ENCODE results near the gene SLC39A7.

The SLC39A7 gene

DNA sequence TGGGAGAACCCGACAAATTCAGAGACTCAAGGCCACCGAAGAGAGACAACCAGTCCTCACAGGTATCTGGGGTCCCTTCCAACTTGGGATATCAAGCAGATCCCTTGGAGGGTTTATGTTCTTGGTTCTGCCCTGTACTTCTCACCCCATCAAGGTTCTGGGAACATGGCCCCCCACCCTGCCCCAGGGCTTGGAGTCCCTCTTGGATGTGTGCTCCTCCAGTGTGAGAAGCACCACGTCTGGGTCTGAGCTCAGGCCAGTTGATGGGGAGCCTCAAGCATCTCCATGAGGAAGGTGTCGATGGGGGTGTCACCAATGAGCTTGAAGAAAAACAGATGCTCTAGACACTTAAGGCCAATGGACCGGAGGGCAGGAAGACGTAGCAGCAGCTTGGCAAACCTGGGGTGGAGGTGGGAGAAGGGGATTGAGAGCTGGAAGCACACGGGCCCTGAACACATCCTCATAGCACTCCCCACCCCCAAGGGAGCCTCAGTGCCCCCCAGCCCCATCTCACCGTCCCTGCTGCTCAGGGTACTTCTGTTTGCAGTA is 6.2 kb upstream of the SLC39A7 start:
- H3K27ac ChIP-seq (ENCODE audit: low read length): no peak overlapping the region
- no peak for ATAC-seq (ENCODE audit: insufficient read depth, low read depth)

DNA sequence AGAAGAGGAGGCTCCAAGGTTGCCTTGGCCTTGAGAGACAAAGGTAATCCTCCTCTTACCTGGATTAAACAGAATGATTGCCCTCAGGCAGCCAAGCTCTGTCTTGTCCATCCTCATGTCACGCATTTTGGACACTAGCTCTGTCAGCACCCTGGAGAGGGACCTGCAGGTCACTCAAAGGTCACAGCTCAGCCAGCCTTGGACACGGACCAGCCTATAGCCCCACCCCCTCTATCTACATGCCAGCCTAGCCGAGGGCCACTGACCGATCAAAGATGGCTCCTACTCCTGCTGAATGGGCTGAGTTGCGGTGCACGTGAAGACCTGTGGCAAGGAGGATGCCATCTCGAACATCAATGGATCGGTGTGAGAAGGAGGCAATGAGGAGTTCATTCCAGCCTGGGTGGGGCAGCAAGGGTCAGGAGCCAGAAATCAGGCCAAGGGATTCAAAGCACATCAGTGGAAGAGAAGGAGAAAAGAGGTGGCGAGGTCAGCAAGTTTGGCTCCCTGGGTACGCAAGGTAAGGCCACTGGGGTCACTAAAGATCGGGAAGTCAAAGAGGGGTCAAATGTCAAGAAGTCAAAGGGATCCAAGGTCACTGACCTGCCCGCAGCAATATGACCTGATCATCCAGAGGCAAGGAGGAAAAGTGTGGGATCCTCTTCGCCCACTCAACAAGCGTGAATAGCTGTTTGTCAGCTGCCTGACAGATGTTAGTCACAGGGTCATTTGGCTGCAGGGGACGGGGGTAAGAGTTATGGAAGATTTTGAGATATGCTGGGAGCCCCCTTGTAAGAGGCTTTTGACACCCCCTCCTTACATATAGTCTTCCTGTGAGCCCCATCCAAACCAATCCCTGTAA is 5.1 kb upstream of the SLC39A7 start:
- H3K4me3 ChIP-seq (ENCODE audit: low read depth in 1 of 2, low read length in 2 of 2): no peak overlapping the region
- no peak for ATAC-seq (ENCODE audit: insufficient read depth, low read depth)
- H3K9ac ChIP-seq (ENCODE audit: low read depth, low read length): no peak overlapping the region
- peaks cover 22% of the 10 kb centered on the region for H3K4me1 ChIP-seq (ENCODE audit: insufficient read depth, low read length)
- TF ChIP-seq, protein P1, sequence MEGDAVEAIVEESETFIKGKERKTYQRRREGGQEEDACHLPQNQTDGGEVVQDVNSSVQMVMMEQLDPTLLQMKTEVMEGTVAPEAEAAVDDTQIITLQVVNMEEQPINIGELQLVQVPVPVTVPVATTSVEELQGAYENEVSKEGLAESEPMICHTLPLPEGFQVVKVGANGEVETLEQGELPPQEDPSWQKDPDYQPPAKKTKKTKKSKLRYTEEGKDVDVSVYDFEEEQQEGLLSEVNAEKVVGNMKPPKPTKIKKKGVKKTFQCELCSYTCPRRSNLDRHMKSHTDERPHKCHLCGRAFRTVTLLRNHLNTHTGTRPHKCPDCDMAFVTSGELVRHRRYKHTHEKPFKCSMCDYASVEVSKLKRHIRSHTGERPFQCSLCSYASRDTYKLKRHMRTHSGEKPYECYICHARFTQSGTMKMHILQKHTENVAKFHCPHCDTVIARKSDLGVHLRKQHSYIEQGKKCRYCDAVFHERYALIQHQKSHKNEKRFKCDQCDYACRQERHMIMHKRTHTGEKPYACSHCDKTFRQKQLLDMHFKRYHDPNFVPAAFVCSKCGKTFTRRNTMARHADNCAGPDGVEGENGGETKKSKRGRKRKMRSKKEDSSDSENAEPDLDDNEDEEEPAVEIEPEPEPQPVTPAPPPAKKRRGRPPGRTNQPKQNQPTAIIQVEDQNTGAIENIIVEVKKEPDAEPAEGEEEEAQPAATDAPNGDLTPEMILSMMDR (IDR thresholded peaks at IDR 0.05; ENCODE audit: borderline replicate concordance, extremely low read depth, low read length, poor library complexity, severe bottlenecking): no peak
- no peak for TF ChIP-seq EZH2 (IDR thresholded peaks at IDR 0.05; ENCODE audit: borderline replicate concordance, low read depth, low read length, severe bottlenecking)
- no peak overlapping the region for H2AFZ ChIP-seq (ENCODE audit: low read depth, low read length)
- H3K36me3 ChIP-seq (ENCODE audit: insufficient read depth, low read length): peaks cover 47% of the 10 kb centered on the region
- no peak for DNase-seq
- H3K27ac ChIP-seq (ENCODE audit: low read length): no peak overlapping the region
- peaks cover 34% of the 10 kb centered on the region for H3K79me2 ChIP-seq (ENCODE audit: insufficient read depth, low read length)
- no peaks in the 10 kb centered on the region for H3K9me3 ChIP-seq (ENCODE audit: insufficient read depth, low read length, severe bottlenecking)
- H3K27me3 ChIP-seq (ENCODE audit: insufficient read depth, low read length, poor library complexity): no peaks in the 10 kb centered on the region
- H3K4me2 ChIP-seq (ENCODE audit: insufficient read depth, low read length): no peak overlapping the region
- H4K20me1 ChIP-seq (ENCODE audit: insufficient read depth, low read length): peaks cover 41% of the 10 kb centered on the region

More for the DNA sequence above, 6.2 kb upstream of the SLC39A7 start:
- Histone ChIP-seq H3K79me2 (ENCODE audit: insufficient read depth, low read length) (peaks cover 25% of the 10 kb centered on the region), H4K20me1 (ENCODE audit: insufficient read depth, low read length) (peaks cover 38% of the 10 kb centered on the region), H3K4me2 (ENCODE audit: insufficient read depth, low read length) (no peak overlapping the region), H2AFZ (ENCODE audit: low read depth, low read length) (no peak overlapping the region), H3K27me3 (ENCODE audit: insufficient read depth, low read length, poor library complexity) (no peaks in the 10 kb centered on the region), H3K9ac (ENCODE audit: low read depth, low read length) (no peak overlapping the region), H3K4me3 (ENCODE audit: low read depth in 1 of 2, low read length in 2 of 2) (no peak overlapping the region), H3K36me3 (ENCODE audit: insufficient read depth, low read length) (peaks cover 47% of the 10 kb centered on the region), H3K9me3 (ENCODE audit: insufficient read depth, low read length, severe bottlenecking) (no peaks in the 10 kb centered on the region), H3K4me1 (ENCODE audit: insufficient read depth, low read length) (peaks cover 20% of the 10 kb centered on the region)
- no peak for DNase-seq
- TF ChIP-seq EZH2 (IDR thresholded peaks at IDR 0.05; ENCODE audit: borderline replicate concordance, low read depth, low read length, severe bottlenecking): no peak
- TF ChIP-seq, protein P1 (IDR thresholded peaks at IDR 0.05; ENCODE audit: borderline replicate concordance, extremely low read depth, low read length, poor library complexity, severe bottlenecking): no peak

DNA sequence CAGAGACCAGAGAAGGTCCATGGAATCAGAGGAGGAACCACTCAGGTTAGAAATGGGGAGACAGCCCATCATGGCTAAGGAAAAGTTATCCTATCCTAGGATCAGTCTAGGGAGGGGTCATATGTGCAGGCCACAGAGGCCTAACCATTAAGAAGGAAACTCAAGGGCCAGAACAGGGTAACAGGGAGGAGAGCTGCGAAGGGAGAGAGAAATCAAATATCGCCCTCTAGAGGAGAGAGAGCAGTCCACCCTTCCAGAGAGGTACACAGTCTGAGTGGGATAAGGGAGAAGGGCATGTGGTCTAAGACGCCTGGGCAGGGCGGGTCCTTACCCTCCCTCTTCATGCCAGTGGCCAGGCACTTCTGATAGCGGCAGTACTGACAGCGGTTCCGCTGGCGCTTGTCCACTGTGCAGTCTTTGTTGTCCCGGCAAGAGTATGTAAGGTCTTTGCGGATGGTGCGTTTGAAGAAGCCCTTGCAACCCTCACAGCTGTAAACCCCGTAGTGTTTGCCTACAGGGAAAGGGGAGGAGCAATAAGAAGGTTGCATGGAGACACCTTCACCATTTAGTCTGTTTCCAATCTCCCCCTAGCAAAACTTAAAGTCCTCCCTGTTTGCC is 3.1 kb upstream of the SLC39A7 start:
- peaks cover 38% of the 10 kb centered on the region for H3K4me1 ChIP-seq (ENCODE audit: insufficient read depth, low read length)
- H3K9me3 ChIP-seq (ENCODE audit: insufficient read depth, low read length, severe bottlenecking): no peaks in the 10 kb centered on the region
- H3K4me3 ChIP-seq (ENCODE audit: low read depth in 1 of 2, low read length in 2 of 2): no peak overlapping the region
- H3K27me3 ChIP-seq (ENCODE audit: insufficient read depth, low read length, poor library complexity): no peaks in the 10 kb centered on the region
- no peak overlapping the region; the same call in 1 of the 2 replicates for H3K9ac ChIP-seq (ENCODE audit: low read depth, low read length)
- peak; percentile 59 for ATAC-seq (ENCODE audit: insufficient read depth, low read depth)
- no peak overlapping the region for H3K27ac ChIP-seq (ENCODE audit: low read length)
- TF ChIP-seq, protein P1 (IDR thresholded peaks at IDR 0.05; ENCODE audit: borderline replicate concordance, extremely low read depth, low read length, poor library complexity, severe bottlenecking): peak; percentile 82
- TF ChIP-seq EZH2 (IDR thresholded peaks at IDR 0.05; ENCODE audit: borderline replicate concordance, low read depth, low read length, severe bottlenecking): no peak
- peak overlapping the region; percentile 77 for H3K4me2 ChIP-seq (ENCODE audit: insufficient read depth, low read length)
- peaks cover 53% of the 10 kb centered on the region for H3K79me2 ChIP-seq (ENCODE audit: insufficient read depth, low read length)
- H4K20me1 ChIP-seq (ENCODE audit: insufficient read depth, low read length): peaks cover 46% of the 10 kb centered on the region
- H2AFZ ChIP-seq (ENCODE audit: low read depth, low read length): no peak overlapping the region
- H3K36me3 ChIP-seq (ENCODE audit: insufficient read depth, low read length): peaks cover 62% of the 10 kb centered on the region
- DNase-seq: peak; percentile 44

Measured in DND-41 (cell line).